ENCODE data around the gene ABHD12B. TPM values are rescaled to one million over a fixed set of nuclear protein-coding genes. Genes with fewer than 3 reads are reported as not detected.

Gene ABHD12B
- total RNA-seq, 1 experiment from 2014 or later: not detected

DNA sequence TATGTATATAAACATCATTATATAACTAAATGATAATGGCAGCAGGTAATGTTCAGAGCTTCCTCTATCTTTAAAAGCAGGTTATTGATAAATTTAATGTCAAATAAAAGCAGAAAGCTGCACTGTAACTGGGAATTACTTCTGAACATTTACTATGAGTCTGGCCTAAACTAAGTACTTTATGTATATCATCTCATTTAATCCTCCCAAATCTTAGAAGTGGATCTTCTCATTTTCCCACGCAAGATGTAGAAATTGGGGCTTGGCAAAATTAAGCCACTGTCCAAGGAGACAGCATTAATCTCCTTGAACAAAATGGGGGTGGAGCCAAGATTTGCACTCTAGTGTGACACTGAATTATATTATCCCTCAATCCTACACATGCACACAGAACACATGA, 46.5 kb upstream of the ABHD12B start:
- ChIA-PET POLR2A (no interaction called here), CTCF (no interaction called here)
- in situ Hi-C loops (cut with HindIII; ENCODE audit: low pct_unique_long_range_greater_than_20kb, low sequenced_read_pairs): no loop called here
- Histone ChIP-seq H3K4me3 (ENCODE audit: low read depth in 2 of 2, low read length in 2 of 2) (no peak overlapping the region), H3K27ac (ENCODE audit: low read length) (no peak overlapping the region), H3K27me3 (ENCODE audit: control insufficient read depth, insufficient read depth, low read length) (no peaks in the 10 kb centered on the region), H3K4me1 (ENCODE audit: control insufficient read depth, insufficient read depth, low read length) (peaks cover 9% of the 10 kb centered on the region; the same call in 1 of the 2 replicates), H3K9me3 (ENCODE audit: control insufficient read depth, insufficient read depth, low read depth, low read length) (no peaks in the 10 kb centered on the region), H3K36me3 (ENCODE audit: control insufficient read depth, insufficient read depth, low read length) (no peaks in the 10 kb centered on the region)
- ATAC-seq (no peak), DNase-seq (ENCODE audit: low read depth, low spot score) (no peak)
- intact Hi-C loops (cut with micrococcal nuclease; ENCODE audit: unreplicated experiment): no loop called here
- TF ChIP-seq POLR2AphosphoS5 (IDR thresholded peaks at IDR 0.05; ENCODE audit: low read depth, low read length): no peak
- TF ChIP-seq TCF7L2 (IDR thresholded peaks at IDR 0.05; ENCODE audit: low read depth, low read length): no peak
- no peak for TF ChIP-seq SIN3A (IDR thresholded peaks at IDR 0.05; ENCODE audit: borderline replicate concordance, insufficient read depth, low read depth, low read length)
- TF ChIP-seq, protein P1, sequence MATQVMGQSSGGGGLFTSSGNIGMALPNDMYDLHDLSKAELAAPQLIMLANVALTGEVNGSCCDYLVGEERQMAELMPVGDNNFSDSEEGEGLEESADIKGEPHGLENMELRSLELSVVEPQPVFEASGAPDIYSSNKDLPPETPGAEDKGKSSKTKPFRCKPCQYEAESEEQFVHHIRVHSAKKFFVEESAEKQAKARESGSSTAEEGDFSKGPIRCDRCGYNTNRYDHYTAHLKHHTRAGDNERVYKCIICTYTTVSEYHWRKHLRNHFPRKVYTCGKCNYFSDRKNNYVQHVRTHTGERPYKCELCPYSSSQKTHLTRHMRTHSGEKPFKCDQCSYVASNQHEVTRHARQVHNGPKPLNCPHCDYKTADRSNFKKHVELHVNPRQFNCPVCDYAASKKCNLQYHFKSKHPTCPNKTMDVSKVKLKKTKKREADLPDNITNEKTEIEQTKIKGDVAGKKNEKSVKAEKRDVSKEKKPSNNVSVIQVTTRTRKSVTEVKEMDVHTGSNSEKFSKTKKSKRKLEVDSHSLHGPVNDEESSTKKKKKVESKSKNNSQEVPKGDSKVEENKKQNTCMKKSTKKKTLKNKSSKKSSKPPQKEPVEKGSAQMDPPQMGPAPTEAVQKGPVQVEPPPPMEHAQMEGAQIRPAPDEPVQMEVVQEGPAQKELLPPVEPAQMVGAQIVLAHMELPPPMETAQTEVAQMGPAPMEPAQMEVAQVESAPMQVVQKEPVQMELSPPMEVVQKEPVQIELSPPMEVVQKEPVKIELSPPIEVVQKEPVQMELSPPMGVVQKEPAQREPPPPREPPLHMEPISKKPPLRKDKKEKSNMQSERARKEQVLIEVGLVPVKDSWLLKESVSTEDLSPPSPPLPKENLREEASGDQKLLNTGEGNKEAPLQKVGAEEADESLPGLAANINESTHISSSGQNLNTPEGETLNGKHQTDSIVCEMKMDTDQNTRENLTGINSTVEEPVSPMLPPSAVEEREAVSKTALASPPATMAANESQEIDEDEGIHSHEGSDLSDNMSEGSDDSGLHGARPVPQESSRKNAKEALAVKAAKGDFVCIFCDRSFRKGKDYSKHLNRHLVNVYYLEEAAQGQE (IDR thresholded peaks at IDR 0.05; ENCODE audit: insufficient read depth in 1 of 2, low read depth in 2 of 2, low read length in 1 of 2): no peak
- no peak for TF ChIP-seq CTCF (IDR thresholded peaks at IDR 0.05)
- no TSS peak for BruUV-seq (replicated peaks)

DNA sequence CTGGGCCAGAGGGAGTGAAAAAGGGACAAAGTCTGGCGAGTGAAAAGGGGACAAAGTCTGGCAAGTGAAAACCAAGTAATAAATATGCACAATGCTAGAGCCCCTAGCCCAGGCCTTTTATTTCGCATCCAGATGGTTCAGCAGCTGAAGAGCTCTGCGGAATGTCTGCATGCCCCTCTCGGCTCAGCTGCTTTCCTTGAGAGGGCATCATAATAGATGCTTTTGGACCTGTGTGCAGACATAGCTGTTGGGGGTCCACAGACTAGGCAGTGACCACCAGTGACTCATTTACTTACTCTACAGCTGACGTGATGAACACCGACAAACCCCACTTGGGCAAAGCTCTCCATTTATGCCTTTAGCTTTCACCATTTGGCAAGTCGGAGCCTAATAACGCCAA, 45.2 kb upstream of the ABHD12B start:
- TF ChIP-seq POLR2AphosphoS5 (IDR thresholded peaks at IDR 0.05; ENCODE audit: low read depth, low read length): no peak
- no peak for TF ChIP-seq SIN3A (IDR thresholded peaks at IDR 0.05; ENCODE audit: borderline replicate concordance, insufficient read depth, low read depth, low read length)
- TF ChIP-seq TCF7L2 (IDR thresholded peaks at IDR 0.05; ENCODE audit: low read depth, low read length): no peak
- TF ChIP-seq CTCF (IDR thresholded peaks at IDR 0.05): no peak
- TF ChIP-seq, protein P1 (IDR thresholded peaks at IDR 0.05; ENCODE audit: insufficient read depth in 1 of 2, low read depth in 2 of 2, low read length in 1 of 2): no peak
- peaks cover 9% of the 10 kb centered on the region; the same call in 1 of the 2 replicates for H3K4me1 ChIP-seq (ENCODE audit: control insufficient read depth, insufficient read depth, low read length)
- in situ Hi-C loops (cut with HindIII; ENCODE audit: low pct_unique_long_range_greater_than_20kb, low sequenced_read_pairs) (no loop called here), intact Hi-C loops (cut with micrococcal nuclease; ENCODE audit: unreplicated experiment) (no loop called here)
- H3K4me3 ChIP-seq (ENCODE audit: low read depth in 2 of 2, low read length in 2 of 2): no peak overlapping the region
- no peaks in the 10 kb centered on the region for H3K9me3 ChIP-seq (ENCODE audit: control insufficient read depth, insufficient read depth, low read depth, low read length)
- no peak for ATAC-seq
- no peaks in the 10 kb centered on the region for H3K27me3 ChIP-seq (ENCODE audit: control insufficient read depth, insufficient read depth, low read length)
- POLR2A ChIA-PET: no interaction called here
- no peak overlapping the region for H3K27ac ChIP-seq (ENCODE audit: low read length)
- no peak for DNase-seq (ENCODE audit: low read depth, low spot score)
- no TSS peak for BruUV-seq (replicated peaks)
- CTCF ChIA-PET: no interaction called here
- H3K36me3 ChIP-seq (ENCODE audit: control insufficient read depth, insufficient read depth, low read length): no peaks in the 10 kb centered on the region

All from Panc1 (cell line).